SK-N-DZ (cell line): ENCODE results near the gene PPARGC1A.

ENCODE experiments used
- DNase-seq: peaks from one replicate; pipeline ENCODE4 v3.0.0-alpha.2; 2015; ENCODE audit warnings: low spot score

PPARGC1A gene

GRCh38 chr4:23775694-23776093, 114.2 kb downstream of the PPARGC1A start:
- no peak for DNase-seq

DNA sequence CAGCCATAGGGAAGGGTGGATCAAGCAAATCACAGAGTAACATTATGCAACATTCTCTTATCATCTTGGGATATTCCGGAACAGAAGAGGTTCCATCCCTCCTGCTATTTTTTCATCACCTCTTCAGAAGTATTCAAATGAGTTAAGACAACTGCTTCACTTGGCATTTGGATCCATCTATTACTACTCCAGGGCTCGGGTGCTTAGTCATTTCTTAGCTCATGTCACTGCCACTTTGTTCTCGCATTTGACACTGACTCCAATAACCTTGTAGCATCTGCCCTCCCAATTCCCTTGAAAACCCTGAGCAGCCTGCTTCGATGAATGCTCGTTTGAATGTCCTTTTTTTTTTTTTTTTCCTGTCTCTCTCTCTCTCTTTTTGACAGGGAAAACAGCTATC, 114.9 kb downstream of the PPARGC1A start:
- DNase-seq, result no peak

DNA sequence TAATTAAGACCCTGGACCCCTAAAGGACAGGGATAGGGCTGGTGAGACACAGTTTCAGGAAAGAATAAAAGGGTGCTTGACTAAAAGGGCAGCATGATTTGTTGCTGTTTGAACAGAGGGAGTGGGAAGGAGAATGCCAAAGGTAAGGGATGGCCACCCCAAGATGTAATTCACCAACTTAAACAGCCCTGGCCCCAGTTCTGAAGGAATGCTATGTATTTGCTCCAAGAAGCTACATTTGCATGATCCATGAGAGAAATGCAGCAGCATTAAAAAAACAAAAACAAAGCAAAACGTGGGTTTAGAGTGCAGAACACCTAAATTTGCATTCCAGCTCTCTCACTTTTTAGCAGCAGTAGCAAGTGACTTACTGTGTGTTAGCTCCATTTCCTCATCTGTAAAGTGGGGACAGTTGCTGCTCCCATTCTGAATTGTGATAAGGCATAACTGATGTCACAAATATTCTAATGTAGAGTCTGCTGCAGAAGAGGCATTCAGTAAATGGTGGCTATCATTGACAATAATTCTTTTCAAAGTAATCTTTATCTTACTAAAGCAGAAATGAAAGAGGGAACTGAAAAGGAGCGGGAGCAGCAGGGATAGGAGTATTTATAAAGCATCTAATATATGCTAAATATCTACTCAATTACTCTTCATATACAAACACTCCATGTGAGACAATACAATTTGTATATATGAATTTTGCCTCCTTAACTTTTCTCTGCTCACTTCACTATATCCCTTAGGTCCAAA, 115.8 kb downstream of the PPARGC1A start:
- DNase-seq, result no peak

DNA sequence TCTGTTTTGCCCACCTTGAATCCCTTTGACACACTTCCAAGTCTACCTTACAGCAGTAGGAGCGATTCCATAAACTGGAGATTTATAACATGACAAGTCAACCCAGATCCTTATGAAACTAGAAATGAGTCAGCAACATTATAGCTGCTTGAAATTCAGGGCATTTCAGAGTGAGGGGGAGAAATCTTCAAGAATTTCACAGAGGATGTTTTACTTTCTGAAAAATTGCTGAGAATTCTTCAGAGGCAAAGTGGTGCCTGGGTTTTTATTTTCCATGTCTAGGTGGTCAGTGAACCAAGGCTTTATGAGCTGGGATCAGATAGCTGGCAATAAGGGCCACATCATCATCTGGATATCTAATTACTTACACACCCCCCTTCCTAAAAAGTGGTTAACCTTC, 119.8 kb downstream of the PPARGC1A start:
- no peak for DNase-seq

DNA sequence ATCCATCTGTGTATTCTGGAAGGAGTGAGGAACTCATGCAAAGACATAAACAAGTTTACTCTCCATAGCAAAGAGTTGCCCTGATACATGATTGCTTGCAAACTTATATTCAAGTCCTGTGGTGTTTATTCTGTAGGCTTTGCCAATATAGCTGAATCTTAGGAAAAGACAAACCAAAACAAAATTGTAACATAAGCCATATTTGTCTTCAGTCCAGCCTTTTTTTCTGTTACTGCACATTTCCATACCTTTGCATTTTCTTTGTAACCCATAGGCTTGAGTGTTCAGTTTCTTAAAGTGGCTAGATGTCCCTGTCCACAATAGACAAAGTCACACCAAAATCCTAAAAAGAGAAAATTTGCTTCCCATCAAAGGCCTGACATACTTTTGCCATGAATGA, 120.4 kb downstream of the PPARGC1A start:
- DNase-seq, result no peak

DNA sequence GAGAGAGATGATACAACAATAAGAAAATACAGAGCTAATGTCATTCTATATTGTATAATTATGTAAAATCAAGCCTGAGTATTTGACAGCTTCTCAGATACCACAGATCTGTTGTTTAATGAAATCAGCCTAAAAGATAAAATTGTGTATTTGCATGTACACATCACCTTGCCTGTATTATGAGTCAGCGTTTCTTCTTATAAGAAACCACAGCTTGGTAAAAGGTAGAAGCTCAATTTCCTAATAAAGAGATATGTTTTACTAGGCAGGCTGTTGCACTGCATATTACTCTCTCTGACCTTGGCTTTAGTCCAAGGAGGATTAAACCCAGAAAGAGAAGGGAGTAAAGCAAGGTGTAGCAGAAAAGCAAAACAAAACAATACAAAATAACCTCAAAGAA, 121.3 kb downstream of the PPARGC1A start:
- DNase-seq, result no peak

DNA sequence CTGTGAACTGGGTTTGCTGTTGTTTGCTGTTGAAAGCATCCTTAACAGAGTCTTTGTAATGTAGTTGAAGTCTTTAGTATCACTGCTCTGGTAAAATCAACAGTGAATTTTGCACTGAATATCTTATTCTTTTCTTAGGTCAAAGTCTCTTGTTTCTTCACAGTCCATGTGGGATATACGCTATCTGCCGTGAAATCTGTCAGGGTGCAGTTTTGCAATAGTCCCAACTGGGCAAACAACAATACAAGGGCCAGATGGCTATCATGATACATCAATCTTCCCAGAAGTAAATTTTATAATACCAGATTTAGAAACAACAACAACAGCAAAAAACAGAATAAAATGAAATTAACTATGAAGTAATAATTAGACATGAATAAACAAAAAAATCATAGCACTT, 123.5 kb downstream of the PPARGC1A start:
- DNase-seq, result no peak

GRCh38 chr4:23763559-23763958, 126.3 kb downstream of the PPARGC1A start:
- no peak for DNase-seq

DNA sequence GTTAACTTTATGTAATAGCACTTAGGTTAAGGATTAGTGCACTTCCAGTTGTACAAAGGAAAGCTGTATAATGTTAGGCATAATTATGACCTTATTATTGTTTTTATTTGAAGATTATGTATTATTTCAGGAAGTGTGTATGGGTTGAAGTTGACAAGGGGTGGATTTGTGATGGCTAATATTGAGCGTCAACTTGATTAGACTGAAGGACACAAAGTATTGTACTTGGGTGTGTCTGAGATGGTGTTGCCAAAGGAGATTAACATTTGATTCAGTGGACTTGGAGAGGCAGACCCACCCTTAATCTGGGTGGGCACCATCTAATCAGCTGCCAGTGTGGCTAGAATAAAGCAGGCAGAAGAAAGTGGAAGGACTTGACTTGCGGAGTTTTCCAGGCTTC, 127.3 kb downstream of the PPARGC1A start:
- DNase-seq, result no peak

- no peak for DNase-seq
Measured at GRCh38 chr4:23759066-23759465, 130.8 kb downstream of the PPARGC1A start.

DNA sequence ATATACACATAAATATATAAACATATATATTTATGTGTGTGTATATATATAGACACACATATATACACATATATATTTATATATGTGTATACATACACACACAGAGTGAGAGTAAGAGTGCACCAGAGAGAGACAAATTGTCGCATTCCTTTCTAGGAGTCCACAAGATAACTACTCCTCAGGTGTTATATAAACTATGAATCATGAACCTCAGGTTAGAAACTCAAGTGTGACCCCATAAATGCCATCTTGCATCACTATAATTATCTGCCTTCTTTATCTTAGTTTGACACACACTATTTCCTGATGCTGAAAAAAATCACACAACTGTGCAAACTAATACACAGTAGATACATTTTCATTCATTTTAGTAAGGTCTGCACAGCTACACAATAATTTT, 135.2 kb downstream of the PPARGC1A start:
- no peak for DNase-seq

DNA sequence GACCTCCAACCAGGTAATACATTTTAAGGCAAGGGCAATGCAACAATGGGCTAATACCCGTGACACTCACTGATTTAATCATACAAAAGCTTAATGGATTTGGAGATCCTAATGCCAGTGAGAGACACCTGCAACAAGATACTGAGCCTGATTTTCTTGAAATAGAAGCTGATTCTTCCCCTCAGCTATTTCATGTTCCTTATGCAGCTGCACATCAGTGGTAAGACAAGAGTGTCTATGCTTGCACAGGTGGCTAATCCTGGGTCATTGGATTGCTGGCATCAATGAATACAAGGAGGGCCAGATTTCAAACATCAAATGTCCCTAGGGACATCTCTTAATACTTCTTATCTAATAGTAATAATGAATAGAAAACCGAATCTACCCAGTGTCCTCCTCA, 139.7 kb downstream of the PPARGC1A start:
- DNase-seq, result no peak

GRCh38 chr4:23747281-23747735, 142.5 kb downstream of the PPARGC1A start:
- no peak for DNase-seq

GRCh38 chr4:23746672-23747071, 143.2 kb downstream of the PPARGC1A start:
- DNase-seq, result no peak

DNA sequence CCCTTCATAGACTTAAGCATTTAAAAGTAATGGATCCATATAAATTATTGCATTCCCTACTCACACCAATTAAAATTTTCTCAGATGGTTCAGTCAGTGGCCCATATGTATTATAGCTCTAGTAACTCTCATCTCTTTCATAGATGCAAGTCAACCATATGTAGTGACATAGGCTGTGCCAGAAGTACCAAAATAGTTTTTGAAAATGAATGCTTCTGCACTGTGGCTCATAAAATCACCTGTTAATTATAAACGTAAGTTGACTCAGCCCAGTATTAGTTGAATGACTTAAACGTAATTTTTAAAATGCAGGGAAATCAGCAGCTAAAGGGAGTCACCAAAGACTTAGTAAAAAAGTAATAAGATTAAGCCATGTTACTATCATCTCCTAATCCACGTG, 143.8 kb downstream of the PPARGC1A start:
- DNase-seq, result no peak

DNA sequence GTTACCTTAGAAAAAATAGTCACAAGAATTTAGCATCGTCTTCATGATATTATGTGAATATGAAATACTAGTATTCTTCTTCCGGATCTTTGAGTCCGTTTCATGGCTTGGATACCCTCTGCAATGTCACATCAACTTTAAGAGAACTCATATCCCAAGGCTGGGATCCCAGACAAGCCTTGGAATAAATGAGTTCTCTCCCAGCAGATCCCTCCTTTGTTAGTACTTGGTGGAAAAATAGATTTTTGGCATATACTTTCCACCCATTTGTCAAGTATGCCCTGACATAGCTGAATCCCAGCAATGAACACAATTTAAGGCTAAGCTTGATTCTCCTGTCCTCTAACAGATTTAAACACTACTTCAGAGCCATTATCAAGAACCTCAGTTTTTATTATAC, 144.5 kb downstream of the PPARGC1A start:
- no peak for DNase-seq
